ENCODE results near the gene MGRN1.

The MGRN1 gene

DNA sequence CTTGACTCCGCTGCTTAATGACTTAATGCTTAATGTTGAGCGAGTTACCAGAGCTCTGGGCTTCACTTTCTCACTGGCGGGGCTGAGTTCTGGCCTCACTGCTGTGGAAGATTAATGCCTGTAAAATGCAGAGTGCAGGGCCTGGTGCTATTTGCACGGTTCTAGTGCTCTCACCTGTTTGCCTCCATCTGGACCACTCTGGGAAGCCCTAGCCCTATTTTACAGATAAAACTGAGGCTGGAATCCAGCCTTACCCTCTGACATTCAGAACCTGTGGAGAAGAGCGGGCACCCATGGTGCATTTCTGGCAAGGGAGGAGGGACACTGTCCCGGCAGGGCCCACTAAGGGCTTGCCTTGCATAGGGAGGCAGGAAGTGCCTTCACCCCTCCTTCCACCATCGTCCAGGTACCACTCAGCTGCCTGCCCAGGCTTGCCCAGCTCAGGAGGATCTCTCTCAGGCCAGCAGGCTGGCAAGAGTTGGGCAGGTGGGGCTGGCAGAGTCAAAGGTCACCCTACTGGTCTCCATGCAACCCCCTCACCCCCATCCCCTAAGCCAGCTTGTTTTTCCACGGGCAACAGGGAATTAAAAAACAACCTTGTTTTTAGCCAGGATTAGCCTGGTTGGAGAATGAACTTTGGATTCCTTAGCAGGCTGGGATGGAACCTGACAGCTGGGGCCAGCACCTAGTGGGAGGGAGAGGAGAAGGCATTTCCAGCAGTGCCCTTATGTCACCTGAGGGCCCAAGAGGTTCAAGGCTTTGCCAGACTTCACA, 5.8 kb upstream of the MGRN1 start:
- DNase-seq (ENCODE audit: low read depth): no peak
- TF ChIP-seq, protein P1, sequence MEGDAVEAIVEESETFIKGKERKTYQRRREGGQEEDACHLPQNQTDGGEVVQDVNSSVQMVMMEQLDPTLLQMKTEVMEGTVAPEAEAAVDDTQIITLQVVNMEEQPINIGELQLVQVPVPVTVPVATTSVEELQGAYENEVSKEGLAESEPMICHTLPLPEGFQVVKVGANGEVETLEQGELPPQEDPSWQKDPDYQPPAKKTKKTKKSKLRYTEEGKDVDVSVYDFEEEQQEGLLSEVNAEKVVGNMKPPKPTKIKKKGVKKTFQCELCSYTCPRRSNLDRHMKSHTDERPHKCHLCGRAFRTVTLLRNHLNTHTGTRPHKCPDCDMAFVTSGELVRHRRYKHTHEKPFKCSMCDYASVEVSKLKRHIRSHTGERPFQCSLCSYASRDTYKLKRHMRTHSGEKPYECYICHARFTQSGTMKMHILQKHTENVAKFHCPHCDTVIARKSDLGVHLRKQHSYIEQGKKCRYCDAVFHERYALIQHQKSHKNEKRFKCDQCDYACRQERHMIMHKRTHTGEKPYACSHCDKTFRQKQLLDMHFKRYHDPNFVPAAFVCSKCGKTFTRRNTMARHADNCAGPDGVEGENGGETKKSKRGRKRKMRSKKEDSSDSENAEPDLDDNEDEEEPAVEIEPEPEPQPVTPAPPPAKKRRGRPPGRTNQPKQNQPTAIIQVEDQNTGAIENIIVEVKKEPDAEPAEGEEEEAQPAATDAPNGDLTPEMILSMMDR (conservative IDR thresholded peaks at IDR 0.05; ENCODE audit: low read depth, low read length): no peak
- H3K4me3 ChIP-seq (ENCODE audit: low read length): no peak overlapping the region

DNA sequence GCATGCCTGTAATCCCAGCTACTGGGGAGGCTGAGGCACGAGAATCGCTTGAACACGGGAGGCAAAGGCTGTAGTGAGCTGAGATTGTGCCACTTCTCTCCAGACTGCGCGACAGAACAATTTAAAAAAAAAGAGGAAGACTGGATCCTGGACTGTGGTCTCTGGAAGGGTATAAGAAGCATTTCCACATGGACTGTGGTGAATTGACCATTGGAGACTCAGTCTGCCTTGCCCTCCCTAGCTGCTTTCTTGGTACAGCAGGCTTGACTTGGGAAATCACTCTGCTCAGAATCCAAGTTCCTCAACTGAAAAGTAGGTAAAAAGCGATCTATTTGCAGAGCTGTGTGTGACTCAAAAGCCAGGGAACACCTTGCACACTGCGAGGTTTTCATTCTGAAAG, 1.0 kb upstream of the MGRN1 start:
- DNase-seq (ENCODE audit: low read depth): no peak
- TF ChIP-seq, protein P1 (conservative IDR thresholded peaks at IDR 0.05; ENCODE audit: low read depth, low read length): no peak
- H3K4me3 ChIP-seq (ENCODE audit: low read length): no peak overlapping the region

DNA sequence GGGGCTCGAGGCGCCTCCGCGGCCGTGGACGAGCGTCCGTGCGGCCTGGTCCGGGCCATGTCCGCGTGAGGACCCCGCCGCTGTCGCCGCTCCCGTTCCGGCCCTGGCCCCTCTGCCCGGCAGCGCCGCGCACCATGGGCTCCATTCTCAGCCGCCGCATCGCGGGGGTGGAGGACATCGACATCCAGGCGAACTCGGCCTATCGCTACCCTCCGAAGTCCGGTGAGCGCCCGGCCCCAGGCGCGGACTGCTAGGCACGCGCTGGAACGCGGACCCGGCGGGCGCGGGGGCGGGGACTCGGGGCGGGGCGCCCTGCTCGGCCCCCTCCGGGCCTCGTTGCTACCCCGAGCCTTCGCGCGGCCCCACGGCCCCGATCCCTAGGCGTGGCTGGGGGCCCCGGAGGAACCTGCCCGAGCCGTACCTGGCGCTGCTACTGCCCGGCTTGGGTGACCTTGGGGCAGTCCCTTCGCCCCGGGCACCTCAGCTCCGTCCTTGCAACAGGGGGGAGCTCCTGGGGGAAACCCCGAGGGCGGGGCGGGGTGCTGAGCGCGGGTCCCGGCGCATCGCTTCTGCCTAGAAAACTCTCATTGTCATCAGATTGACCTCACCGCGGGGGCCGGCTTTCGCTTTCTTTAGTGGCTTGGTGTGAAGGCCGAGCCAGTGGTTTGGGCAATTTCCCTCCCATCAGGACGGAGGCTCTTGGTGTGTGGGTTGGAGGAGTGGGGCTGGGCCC, 367 bp downstream of the MGRN1 start:
- peak overlapping the region; percentile 78 for H3K4me3 ChIP-seq (ENCODE audit: low read length)
- TF ChIP-seq, protein P1 (conservative IDR thresholded peaks at IDR 0.05; ENCODE audit: low read depth, low read length): no peak
- DNase-seq (ENCODE audit: low read depth): no peak

DNA sequence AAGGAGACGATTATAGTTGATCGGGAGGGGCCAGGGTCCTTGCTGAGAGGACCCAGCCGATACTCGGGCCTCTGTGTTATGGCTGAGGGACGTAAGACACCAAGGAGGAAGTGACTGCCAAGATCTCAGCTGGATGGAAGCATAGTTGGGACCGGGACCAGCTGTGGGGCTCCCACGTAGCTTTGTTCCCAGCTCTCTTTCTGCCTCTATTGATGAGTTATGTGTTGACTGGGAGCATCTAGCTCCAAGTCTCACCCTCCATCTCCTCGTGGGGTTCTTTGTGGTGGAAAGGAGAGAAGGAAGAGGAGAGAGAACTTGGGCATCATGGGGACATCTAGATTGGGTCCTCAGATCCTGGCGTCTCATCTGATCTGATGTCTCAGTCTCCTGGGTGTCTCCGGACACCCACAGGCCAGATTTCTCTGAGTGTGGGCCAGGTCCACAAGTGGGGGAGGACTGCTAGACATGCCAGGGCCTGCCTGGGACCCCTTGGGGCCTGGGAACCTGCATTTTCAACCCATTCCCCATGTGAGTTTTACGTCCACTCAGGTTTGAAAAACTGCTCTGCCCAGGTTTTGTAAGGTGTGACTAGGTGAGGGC, 1.0 kb downstream of the MGRN1 start:
- H3K4me3 ChIP-seq (ENCODE audit: low read length): peak overlapping the region; percentile 78
- no peak for DNase-seq (ENCODE audit: low read depth)
- TF ChIP-seq, protein P1 (conservative IDR thresholded peaks at IDR 0.05; ENCODE audit: low read depth, low read length): no peak

DNA sequence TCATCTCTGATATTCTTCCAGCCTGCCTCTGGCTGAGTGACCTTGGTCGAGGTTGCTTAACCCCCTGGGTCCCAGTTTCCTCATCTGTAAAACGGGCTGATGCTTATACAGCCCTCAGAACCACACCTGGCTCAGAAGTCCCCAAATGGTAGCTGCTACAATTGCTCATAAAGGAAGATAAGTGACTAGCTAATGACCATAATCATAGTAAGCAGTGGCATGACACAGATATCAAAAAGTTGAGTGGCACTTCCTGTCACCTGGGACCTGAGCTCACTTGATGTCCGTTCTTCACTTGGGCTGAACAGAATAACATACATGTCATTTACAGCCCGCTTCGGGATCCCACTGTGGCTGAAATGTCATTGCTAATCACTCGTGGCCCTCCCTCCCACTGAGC, 1.8 kb downstream of the MGRN1 start:
- no peak for DNase-seq (ENCODE audit: low read depth)
- H3K4me3 ChIP-seq (ENCODE audit: low read length): peak overlapping the region; percentile 78
- TF ChIP-seq, protein P1 (conservative IDR thresholded peaks at IDR 0.05; ENCODE audit: low read depth, low read length): no peak

DNA sequence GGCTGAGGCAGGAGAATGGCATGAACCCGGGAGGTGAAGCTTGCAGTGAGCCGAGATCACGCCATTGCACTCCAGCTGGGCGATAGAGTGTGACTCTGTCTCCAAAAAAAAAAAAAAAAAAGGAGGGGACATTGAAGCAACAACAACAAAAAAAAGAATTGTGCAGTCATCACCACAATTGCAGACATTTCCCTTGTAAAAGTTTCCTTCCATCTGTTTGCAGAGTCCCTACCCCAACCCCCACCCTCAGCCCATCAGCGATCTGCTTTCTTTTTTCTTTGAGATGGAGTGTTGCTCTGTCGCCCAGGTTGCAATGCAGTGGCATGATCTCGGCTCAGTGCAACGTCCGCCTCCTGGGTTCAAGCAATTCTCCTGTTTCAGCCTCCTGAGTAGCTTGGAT, 3.7 kb downstream of the MGRN1 start:
- TF ChIP-seq, protein P1 (conservative IDR thresholded peaks at IDR 0.05; ENCODE audit: low read depth, low read length): no peak
- no peak for DNase-seq (ENCODE audit: low read depth)
- H3K4me3 ChIP-seq (ENCODE audit: low read length): no peak overlapping the region

All from retinal pigment epithelial cell (primary cell).